Effector CD4-positive, alpha-beta T cell (primary cell): ENCODE results near the gene TBL1Y.

Experiments
- DNase-seq: peaks from one replicate; pipeline ENCODE4 v3.0.0-alpha.2; 2020

Gene TBL1Y

DNA sequence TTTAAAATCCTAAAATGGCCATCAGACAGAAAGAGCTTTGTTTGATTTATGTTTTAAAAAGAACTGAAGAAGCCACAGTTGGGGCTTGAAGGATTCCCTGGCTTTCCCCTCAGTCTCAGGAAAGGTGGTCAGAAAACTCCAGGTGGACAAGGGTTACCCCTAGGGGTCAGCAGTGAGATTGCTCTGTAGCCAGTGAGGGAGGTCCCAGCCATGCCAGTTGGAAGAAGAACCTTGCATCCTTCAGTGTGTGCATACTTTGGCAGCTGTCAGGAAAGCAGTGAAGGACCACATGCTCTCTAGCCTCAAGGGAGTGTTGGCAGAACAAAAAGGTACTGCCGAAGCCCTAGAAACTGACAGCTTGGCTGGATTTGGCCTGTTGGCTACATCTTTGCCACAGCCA is 182.3 kb downstream of the TBL1Y start:
- no peak for DNase-seq

DNA sequence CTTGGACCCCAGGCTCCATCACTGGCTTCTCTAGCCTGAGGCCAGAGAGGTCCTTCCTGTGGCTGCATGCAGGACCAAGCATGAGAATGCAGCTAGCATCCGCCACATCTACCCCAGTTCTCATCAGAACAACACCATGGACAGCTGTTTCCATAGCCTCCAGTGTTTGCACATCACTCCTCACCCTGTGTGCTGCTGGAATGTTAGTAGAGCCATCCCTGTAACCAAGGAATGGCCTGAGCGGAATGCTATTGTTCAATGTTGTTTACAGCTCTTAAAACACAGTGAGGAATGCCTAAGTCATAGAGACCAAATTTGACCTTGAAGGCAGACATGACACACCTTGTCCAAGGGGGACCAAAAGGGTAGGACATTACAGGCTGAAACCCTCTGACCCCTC is 183.9 kb downstream of the TBL1Y start:
- no peak for DNase-seq

DNA sequence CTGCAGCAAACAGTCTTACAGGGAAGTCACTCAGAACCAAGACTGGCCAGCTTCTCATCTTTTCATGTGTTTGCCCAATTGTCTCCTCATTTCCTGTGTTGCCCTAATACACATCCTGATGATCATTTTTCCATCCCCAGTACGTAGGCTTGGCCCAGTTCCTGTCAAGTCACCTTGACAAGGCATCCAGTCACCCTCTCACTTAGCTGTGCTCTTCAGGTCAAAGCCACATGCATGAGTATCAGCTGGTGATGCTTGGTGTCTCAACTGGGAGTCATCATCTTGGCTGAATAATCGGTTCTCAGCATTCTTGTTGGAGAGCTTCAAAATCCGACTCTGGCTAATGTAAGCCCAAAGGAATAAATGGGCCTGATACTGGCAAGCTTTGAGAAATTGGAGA is 186.5 kb downstream of the TBL1Y start:
- DNase-seq: no peak

DNA sequence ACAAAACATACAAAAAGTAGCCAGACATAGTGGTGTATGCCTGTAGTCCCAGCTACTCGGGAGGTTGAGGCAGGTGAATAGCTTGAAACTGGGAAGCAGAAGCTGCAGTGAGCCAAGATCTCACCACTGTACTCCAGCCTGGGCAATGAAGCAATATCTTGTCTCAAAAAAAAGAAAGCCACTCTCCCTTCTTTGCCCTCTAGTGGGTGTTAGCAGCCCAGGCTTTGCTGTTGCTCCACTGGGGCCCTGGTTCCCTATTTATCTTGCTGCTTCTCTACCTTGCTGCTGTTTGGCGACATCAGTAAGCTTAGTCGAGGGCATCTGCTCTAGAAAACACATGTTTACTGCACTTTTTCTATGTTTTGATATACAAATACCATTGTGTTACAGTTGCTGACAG is 189.2 kb downstream of the TBL1Y start:
- no peak for DNase-seq

DNA sequence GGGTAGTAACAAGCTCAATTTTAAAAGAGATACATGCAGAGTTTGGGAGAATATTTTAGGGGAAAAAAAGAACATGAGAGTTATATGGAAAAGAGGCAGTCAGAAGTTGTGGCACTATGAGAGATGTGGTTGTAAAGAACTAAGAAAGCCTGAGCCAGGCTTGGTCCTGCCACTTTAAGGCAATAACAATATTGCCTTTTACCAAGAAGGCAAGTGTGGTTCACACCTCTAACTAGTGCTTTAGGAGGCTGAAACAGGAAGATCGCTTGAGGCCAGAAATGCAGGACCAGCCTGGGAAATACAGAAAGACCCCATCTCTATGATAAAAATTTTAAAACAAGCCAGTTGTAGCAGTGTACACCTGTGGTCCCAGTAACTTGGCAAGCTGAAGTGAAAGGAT is 192.2 kb downstream of the TBL1Y start:
- DNase-seq: no peak

DNA sequence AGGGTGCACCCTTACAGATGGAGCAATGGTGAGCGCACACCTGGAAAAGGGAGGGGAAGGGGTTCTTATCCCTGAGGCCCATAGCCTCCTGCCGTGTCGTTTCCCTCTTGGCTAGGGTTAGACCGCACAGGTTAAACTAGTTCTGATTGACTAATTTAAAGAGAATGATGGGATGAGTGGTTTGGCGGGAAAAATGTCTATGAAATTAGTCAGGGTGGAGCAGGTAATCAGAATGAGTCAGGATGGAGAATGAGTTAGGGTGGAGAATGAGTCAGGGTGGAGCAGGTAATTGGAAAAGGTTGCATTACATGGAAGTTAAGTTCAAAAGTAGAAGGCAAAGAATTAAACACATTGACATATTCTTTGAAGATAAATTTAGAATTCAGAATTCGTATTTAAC is 196.7 kb downstream of the TBL1Y start:
- DNase-seq: no peak

DNA sequence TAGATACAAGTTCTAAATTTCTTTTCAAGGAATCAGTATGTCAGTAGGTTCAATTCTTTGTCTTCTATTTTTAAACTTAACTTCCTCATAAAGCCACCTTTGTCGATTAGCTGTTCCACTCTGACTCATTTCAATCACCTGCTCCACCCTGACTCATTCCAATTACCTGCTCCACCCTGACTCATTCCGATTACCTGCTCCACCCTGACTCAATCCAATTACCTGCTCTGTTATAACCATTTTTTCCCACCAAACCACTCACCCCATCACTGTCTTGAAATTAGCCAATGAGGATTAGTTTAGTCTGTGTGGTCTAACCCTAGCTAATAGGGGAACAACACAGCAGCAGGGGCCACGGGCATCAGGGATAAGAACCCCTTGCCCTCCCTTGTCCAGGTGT is 199.6 kb downstream of the TBL1Y start:
- DNase-seq: no peak

DNA sequence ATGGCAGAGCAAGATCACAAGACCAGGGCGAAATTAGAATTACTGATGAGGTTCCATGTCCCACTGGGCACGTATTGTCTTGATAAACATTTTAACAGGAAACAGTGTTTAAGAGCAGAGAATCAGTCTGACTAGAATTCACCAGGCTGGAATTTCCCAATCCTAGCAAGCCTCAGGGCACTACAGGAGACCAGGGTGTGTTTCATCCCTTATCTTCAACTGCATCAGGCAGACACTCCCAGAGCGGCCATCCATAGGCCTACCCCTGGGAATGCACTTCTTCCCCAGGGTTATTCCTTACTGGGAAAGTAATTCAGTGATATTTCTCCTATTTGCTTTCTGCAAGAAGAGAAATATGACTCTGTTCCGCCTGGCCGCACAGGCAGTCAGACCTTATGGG is 205.4 kb downstream of the TBL1Y start:
- DNase-seq: no peak

DNA sequence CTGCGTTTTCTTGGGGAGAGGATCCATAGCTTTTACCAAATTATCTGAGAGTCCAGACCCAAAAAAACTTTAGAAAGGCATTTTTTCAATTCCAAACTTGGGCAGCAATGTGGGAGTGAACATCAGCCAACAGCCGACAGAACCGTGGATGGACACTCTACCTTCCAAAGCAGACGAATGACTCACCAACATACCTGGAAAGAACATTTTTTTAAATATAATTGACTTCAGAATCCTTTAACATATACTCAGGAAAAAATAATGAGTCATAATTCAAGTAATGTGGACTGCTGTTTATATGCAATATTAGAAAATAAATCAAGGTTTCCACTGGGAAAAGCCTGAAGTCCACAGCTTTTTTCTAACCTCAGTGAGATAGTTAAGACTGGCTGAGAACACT is 211.7 kb downstream of the TBL1Y start:
- no peak for DNase-seq

DNA sequence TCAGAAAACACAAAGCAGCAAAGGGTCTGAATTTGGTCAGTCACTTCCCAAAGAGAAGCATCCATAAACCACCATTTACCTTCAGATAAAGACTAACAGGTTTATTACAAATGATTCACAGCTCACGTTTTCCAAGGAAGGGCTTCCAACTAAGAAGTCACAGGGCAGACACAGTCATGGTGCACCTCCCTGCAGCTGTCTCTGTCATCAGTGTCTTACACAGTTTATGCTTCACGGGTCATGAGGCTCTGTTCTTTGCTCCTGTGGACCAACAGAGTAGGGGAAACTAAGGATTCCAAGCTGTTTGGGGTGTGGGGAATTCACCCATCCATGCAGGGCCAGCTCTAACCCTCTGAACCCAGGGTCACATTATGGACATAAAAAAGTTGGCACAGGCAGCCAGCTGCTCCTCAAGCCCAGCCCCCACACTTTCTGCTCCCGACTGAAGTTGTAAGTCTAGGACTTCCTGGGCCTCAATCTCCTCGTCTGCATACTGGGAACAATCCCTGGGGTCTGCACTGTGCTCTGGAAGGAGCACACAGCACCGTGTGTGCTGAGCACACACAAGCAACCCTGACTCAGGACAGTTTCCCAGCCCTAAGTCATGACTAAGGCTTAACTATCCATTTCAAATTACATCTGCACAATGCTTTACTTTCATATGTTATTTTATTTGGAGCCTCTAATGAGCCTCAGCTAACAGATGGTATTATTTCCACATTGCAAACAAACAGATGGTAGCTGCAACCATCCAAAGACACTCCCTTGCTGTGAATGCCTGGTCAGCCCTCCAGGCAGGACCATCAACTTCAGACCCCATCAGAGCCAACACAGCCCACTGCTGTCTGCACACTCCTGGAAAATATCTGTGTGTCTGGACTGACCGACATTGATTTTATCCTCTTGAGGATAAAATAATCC is 214.9 kb downstream of the TBL1Y start:
- no peak for DNase-seq

DNA sequence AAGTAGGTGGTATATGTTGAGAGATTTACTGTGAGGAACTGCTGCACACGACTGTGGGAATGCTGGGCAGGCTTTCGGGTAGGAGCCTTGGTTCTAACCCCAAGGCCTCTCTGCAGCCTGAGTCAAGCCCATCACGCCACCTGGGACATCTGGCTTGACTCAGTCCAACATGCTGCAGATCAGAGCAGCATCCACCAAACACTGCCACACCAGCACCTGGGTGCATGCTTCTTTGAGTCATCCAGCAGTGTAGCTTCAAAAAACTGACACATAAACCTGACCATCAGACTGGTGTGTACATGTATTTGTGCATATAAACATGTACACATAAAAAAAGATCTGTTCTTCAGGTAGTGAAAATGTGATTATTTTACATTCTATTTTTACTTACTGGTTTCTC is 217.7 kb downstream of the TBL1Y start:
- no peak for DNase-seq
